Esophagus squamous epithelium (tissue), 4 donors: ENCODE measurements around the gene INTS1.

ENCODE experiments used
- CTCF ChIP-seq, 6 experiments: fragments of 450-650 bp in 4 of 6; fragments of 200-600 bp in 2 of 6; sonication (generic) in 2 of 6; IDR thresholded peaks; one replicate each; pipeline ENCODE4 v1.5.1; 2016 to 2019; ENCODE audit warnings: antibody characterized with exemption in 6 of 6, mild to moderate bottlenecking in 4 of 6, moderate library complexity in 4 of 6
- POLR2A ChIP-seq, 4 donors: fragments of 450-650 bp; IDR thresholded peaks; one replicate each; pipeline ENCODE4 v1.6.1; 2017; ENCODE audit warnings: antibody characterized with exemption in 4 of 4, mild to moderate bottlenecking in 4 of 4, moderate library complexity in 3 of 4

DNA sequence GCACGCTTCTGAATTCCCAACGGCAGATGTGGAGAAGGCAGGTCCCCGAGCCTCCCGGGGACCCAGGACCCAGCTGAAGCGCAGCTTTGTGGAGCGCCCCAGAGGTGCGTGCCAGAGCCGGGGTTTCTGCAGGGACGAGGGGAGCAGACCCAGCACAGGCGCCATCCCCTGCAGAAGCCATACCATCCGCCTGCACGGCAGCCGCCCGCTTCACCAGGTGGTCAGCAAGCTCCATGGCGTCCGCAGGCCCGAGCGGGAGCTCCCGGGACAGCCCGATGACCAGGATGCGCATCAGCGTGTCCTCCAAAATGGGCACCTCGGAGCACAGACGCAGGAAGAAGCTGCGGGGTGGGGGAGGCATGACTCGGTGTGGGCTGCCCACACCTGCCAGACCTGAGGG is 10.6 kb downstream of the INTS1 start:
- TF ChIP-seq CTCF (IDR thresholded peaks at IDR 0.05), result no peak
- TF ChIP-seq POLR2A (IDR thresholded peaks at IDR 0.05), result no peak
